ENCODE results near the gene LTBP1.
A peak's percentile ranks its signal among the peaks of the same experiment; 100 is the strongest.
"Not testable (repeated sequence)": the region's sequence is repeated elsewhere in the genome, so short reads cannot be mapped to it uniquely, and the experiment has no call there.

The LTBP1 gene

GRCh38 chr2:33432871-33433270 lies 486.1 kb downstream of the LTBP1 start:
- DNase-seq (ENCODE audit: low spot score), result no peak

- no peak for DNase-seq (ENCODE audit: low spot score)
Measured at GRCh38 chr2:33433279-33434235, 486.8 kb downstream of the LTBP1 start.

DNA sequence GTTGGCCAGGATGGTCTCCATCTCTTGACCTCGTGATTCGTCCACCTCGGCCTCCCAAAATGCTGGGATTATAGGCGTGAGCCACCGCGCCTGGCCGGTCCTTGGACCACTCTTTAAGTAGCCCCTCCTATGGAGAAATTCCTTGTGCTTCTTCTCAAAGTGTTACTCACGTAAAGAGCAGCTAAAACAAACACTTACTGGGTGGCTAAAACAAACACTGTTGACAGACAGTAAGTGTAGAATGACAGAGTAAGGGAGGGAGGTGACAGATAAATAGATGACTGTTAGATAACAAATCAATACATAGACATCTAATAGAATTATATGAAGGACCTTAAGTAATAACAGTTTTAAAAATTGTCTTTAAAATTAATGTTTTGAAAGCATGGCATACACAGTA lies 488.8 kb downstream of the LTBP1 start:
- no peak for DNase-seq (ENCODE audit: low spot score)

- DNase-seq (ENCODE audit: low spot score), result no peak
Measured at GRCh38 chr2:33436083-33436482, 489.3 kb downstream of the LTBP1 start.

- DNase-seq (ENCODE audit: low spot score), result no peak
Measured at GRCh38 chr2:33437297-33437696, 490.5 kb downstream of the LTBP1 start.

GRCh38 chr2:33437815-33438214 lies 491.1 kb downstream of the LTBP1 start:
- DNase-seq (ENCODE audit: low spot score), result no peak

DNA sequence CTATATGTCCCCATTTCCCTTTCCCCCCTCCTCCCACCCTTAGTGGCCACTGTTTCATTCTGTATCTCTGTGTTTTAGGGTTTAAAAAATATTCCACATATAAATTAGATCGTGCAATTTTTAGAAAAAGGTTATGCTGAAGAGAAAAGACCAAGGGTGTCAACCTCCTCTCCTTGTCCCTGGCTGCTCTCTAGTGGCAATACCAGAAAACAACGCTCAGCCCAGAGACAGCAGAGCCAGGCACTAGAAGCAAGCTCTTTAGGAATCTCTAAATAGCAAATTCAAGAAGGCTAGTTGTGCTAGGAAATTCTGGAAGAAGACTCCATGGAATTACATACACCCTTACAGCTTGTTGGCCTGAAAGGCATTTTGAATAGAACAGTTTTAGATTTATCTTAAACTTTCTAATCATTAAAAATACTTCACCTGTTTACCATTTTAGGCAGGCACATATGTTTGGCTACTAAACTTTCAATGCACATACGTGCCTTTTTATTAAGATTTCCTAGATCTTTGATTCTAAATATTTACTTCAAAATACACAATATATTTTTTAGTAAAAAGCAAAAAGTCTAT lies 494.6 kb downstream of the LTBP1 start:
- peak; percentile 56 for DNase-seq (ENCODE audit: low spot score)

GRCh38 chr2:33442052-33442451 lies 495.3 kb downstream of the LTBP1 start:
- not testable (repeated sequence) for DNase-seq (ENCODE audit: low spot score)

GRCh38 chr2:33442528-33443079 lies 495.9 kb downstream of the LTBP1 start:
- no peak for DNase-seq (ENCODE audit: low spot score)

GRCh38 chr2:33443274-33443829 lies 496.6 kb downstream of the LTBP1 start:
- no peak for DNase-seq (ENCODE audit: low spot score)

- DNase-seq (ENCODE audit: low spot score), result no peak
Measured at GRCh38 chr2:33444967-33445366, 498.2 kb downstream of the LTBP1 start.

DNA sequence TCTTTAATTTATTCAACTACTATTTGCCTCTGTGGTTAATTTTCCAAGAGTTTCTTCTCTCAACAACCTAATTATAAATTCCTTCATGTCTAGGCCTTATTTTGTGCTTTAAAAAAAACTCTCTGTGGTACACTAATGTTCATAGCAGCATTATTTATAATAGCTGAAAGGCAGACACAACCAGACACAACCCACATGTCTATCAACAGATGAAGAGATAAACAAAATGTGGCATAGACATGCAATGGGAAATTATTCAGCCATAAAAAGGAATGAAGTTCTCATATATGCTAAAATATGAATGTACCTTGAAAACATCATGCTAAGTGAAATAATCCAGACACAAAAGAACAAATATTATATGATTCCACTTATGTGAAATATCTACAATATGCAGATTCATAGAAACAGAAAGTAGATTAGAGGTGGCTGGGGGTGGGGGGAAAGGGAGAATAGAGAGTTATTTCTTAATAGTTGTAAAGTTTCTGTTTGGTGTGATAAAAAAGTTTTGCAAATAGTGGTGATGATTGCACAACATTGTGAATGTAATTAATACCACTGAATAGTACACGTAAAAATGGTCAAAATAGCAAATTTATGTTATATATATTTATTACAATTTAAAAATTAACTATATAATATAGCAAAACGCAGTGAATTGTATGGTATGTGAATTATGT lies 501.6 kb downstream of the LTBP1 start:
- no peak for DNase-seq (ENCODE audit: low spot score)

All from HuH-7 (cell line).